ENCODE data around the gene LPCAT4. TPM values are rescaled to one million over a fixed set of nuclear protein-coding genes. Genes with fewer than 3 reads are reported as not detected.

Gene LPCAT4
- total RNA-seq, 1 donor: 19.9 TPM

DNA sequence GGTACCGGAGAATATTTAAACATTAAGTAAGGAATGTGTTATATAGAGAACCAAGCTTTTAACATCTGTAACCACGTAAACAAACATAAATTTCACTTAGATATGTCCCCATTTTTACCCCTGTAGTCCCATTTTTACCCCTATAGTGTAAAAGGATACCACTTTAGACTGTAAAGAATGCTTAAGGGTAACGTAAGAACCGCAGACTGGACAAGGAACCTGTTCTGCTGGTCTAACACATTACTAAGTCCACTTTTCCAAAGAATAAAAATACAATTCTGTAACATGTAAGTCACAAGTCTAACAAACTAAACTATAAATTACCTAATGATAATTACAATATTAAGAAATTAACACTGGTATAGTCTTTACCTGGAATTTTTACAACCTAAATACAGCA is 32.3 kb downstream of the LPCAT4 start:
- TF ChIP-seq, protein P1, sequence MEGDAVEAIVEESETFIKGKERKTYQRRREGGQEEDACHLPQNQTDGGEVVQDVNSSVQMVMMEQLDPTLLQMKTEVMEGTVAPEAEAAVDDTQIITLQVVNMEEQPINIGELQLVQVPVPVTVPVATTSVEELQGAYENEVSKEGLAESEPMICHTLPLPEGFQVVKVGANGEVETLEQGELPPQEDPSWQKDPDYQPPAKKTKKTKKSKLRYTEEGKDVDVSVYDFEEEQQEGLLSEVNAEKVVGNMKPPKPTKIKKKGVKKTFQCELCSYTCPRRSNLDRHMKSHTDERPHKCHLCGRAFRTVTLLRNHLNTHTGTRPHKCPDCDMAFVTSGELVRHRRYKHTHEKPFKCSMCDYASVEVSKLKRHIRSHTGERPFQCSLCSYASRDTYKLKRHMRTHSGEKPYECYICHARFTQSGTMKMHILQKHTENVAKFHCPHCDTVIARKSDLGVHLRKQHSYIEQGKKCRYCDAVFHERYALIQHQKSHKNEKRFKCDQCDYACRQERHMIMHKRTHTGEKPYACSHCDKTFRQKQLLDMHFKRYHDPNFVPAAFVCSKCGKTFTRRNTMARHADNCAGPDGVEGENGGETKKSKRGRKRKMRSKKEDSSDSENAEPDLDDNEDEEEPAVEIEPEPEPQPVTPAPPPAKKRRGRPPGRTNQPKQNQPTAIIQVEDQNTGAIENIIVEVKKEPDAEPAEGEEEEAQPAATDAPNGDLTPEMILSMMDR (IDR thresholded peaks at IDR 0.05; ENCODE audit: insufficient read depth, low read depth, low read length): no peak
- no peak for DNase-seq (ENCODE audit: low read depth)

DNA sequence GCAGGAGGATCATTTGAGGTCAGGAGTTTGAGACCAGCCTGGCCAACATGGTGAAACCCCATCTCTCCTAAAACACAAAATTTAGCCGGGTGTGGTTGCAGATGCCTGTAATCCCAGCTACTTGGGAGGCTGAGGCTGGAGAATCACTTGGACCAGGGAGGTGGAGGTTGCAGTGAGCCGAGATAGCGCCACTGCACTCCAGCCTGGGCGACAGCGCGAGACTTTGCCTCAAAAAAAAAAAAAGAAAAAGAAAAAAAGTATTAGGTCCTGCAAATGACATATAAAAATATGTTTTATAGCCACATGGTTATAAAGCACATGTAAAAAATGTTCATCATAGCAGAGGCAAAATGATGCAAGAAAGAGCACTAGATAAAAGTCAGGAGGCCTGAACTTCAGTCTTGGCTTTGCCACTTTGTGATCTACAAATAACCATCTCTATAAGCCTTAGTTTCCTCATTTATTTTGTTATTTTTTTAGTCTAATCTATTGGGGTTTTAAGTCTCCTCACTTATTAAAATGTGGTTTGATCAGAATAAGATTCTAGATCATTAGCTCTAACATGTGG is 34.4 kb downstream of the LPCAT4 start:
- TF ChIP-seq, protein P1 (IDR thresholded peaks at IDR 0.05; ENCODE audit: insufficient read depth, low read depth, low read length): no peak
- DNase-seq (ENCODE audit: low read depth): no peak
- no peak overlapping the region for H3K4me3 ChIP-seq (ENCODE audit: low read depth, low read length)

More for the DNA sequence above, 32.3 kb downstream of the LPCAT4 start:
- H3K4me3 ChIP-seq (ENCODE audit: low read depth, low read length): no peak overlapping the region

DNA sequence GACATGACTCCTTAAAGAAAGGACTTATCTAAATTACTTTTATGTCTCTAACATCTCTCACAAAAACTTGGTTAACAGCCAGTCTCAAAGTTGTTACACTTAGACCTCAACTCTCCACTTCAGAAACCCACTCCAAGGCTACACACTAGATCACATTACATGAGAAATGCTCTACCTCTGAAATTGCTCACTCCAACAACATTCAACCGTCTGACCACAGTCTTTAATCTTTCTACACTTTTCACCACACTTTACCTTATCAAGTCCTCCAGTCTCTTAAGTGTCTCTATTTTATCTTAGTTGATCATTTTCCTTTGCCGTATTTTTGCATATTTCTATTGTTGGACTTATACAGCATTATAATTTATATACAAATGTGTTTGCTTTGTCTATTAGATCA is 35.2 kb downstream of the LPCAT4 start:
- H3K4me3 ChIP-seq (ENCODE audit: low read depth, low read length): no peak overlapping the region
- DNase-seq (ENCODE audit: low read depth): no peak
- TF ChIP-seq, protein P1 (IDR thresholded peaks at IDR 0.05; ENCODE audit: insufficient read depth, low read depth, low read length): no peak

DNA sequence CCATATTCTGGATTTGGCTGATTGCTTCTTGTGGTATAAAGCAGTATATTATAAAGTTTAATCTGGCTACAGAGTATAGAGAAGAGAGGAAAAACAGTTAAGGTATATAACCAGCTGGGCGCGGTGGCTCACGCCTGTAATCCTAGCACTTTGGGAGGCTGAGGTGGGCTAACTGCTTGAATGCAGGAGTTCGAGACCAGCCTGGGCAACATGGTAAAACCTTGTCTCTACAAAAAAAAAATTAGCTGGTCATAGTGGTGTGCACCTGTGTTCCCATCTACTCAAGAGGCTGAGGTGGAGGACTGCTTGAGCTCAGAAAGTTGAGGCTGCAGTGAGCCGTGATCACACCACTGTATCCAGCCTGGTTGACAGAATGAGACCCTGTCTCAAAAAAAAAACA is 36.7 kb downstream of the LPCAT4 start:
- TF ChIP-seq, protein P1 (IDR thresholded peaks at IDR 0.05; ENCODE audit: insufficient read depth, low read depth, low read length): no peak
- DNase-seq (ENCODE audit: low read depth): no peak

DNA sequence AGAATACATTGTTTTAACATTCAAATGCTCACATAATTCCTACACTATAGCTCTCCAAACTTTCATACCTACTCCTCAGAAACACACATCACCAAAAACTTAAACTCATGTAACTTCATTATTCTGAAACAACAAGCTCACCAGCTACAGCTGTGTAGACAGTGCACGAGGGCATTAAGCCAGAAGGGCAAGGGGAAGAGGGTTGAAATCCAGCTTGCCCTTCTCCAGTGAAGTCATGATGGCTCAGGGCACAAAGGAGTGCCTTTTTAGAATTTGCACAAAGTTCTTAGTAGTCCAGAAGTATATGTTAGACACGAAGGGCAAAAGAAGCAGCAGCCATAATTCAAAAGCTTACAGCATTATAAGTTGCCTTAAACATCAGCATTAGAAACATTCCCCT is 38.0 kb downstream of the LPCAT4 start:
- H3K4me3 ChIP-seq (ENCODE audit: low read depth, low read length): no peak overlapping the region
- DNase-seq (ENCODE audit: low read depth): no peak
- TF ChIP-seq, protein P1 (IDR thresholded peaks at IDR 0.05; ENCODE audit: insufficient read depth, low read depth, low read length): no peak

More for the DNA sequence above, 36.7 kb downstream of the LPCAT4 start:
- H3K4me3 ChIP-seq (ENCODE audit: low read depth, low read length): no peak overlapping the region

DNA sequence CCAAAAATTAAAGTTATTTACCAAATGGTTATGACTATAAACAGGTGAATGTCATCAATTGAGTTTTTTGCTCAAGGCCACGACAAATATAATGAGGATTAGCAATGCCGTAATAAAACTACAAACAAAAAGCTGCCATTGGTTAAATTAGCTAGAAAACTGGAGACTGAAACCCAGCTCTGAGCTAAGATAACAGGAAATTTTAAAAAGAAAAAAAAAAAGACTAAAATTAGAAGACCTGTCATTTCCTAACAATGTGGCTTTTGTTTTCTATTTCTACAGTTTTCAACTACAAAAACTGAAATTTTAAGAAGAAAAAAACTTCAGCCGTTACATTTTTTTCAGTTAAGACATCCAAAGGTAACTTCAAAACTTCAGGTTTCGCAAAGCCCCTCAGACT is 39.1 kb downstream of the LPCAT4 start:
- no peak for DNase-seq (ENCODE audit: low read depth)
- TF ChIP-seq, protein P1 (IDR thresholded peaks at IDR 0.05; ENCODE audit: insufficient read depth, low read depth, low read length): no peak
- H3K4me3 ChIP-seq (ENCODE audit: low read depth, low read length): no peak overlapping the region

DNA sequence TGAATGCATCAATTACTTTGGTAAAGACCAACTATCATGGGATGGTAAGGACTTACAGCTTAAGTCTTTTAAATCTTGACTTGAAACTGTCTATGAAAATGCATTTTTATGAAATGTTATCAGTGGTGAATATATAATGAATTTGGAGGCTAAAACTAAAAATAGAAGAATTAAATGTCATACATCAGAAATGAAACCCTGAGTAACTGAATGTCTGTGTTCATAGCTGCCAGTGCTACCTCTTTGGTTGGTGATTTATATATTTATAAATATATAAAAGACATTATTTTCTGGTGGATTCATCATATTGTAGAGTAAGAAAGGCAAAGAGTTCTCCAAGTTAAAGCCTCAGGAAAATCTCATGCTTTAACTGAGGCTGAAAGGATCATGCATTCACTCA is 41.6 kb downstream of the LPCAT4 start:
- no peak overlapping the region for H3K4me3 ChIP-seq (ENCODE audit: low read depth, low read length)
- no peak for DNase-seq (ENCODE audit: low read depth)
- TF ChIP-seq, protein P1 (IDR thresholded peaks at IDR 0.05; ENCODE audit: insufficient read depth, low read depth, low read length): no peak
